OCI-LY3 (cell line): Measurements from ENCODE around the gene SORCS3.

Source experiments
- H2AFZ ChIP-seq: fragments of 200-600, 300-600 bp; shearing (Covaris generic); 2 replicates; pipeline ENCODE4 v1.6.0; 2014; ENCODE audit warnings: antibody characterized with exemption, low read depth, low read length
- H3K27ac ChIP-seq: fragments of 200-600, 300-600 bp; sonication (generic); 2 replicates; pipeline ENCODE4 v1.5.1; 2014; ENCODE audit warnings: mild to moderate bottlenecking, low read length, moderate library complexity, mixed read lengths
- H3K27me3 ChIP-seq: fragments of 200-600, 300-600 bp; sonication (generic); 2 replicates; pipeline ENCODE4 v1.6.1; 2014; ENCODE audit warnings: low read depth, low read length, mixed read lengths
- H3K36me3 ChIP-seq: fragments of 200-600, 300-600 bp; sonication (generic); replicated peaks from 2 replicates; pipeline ENCODE3; 2014; ENCODE audit warnings: low read depth, low read length, mixed read lengths
- H3K4me1 ChIP-seq: fragments of 300-600, 200-600 bp; sonication (generic); 2 replicates; pipeline ENCODE4 v1.6.1; 2014; ENCODE audit warnings: low read length, mixed read lengths
- H3K4me2 ChIP-seq: fragments of 200-600, 300-600 bp; sonication (generic); 2 replicates; pipeline ENCODE4 v1.6.1; 2014; ENCODE audit warnings: low read length, mixed read lengths
- H3K4me3 ChIP-seq: fragments of 300-600, 200-600 bp; sonication (generic); 2 replicates; pipeline ENCODE4 v1.5.1; 2014; ENCODE audit warnings: antibody characterized with exemption, mild to moderate bottlenecking, low read length, moderate library complexity
- H3K79me2 ChIP-seq: fragments of 300-600, 200-600 bp; shearing (Covaris generic); 2 replicates; pipeline ENCODE4 v1.6.1; 2014; ENCODE audit warnings: mild to moderate bottlenecking, low read length, mixed read lengths
- H3K9ac ChIP-seq: fragments of 300-600, 200-600 bp; shearing (Covaris generic); 2 replicates; pipeline ENCODE4 v1.6.0; 2014; ENCODE audit warnings: mild to moderate bottlenecking, low read length, moderate library complexity
- H3K9me3 ChIP-seq: fragments of 200-600, 300-600 bp; shearing (Covaris generic); 2 replicates; pipeline ENCODE4 v1.6.1; 2014; ENCODE audit warnings: low read length, mixed read lengths; ENCODE audit not compliant: insufficient read depth
- H4K20me1 ChIP-seq: fragments of 200-600, 300-600 bp; sonication (generic); 2 replicates; pipeline ENCODE4 v1.6.1; 2016; ENCODE audit warnings: low read length, mixed read lengths; ENCODE audit not compliant: insufficient read depth
- CTCF ChIP-seq: fragments of 200-600, 300-600 bp; sonication (generic); IDR thresholded peaks from 2 replicates; pipeline ENCODE4 v1.5.1; 2014; ENCODE audit warnings: antibody characterized with exemption, low read length, low read depth
- EZH2phosphoT487 ChIP-seq: fragments of 200-600 bp; shearing (Covaris generic); IDR thresholded peaks from 2 replicates; pipeline ENCODE4 v1.6.1; 2018; ENCODE audit warnings: antibody characterized with exemption, mixed run types, low read depth

Gene SORCS3

GRCh38 chr10:104663563-104663962, 22.5 kb downstream of the SORCS3 start:
- no peaks in the 10 kb centered on the region for H3K27me3 ChIP-seq
- H3K79me2 ChIP-seq = no peaks in the 10 kb centered on the region
- no peaks in the 10 kb centered on the region for H3K9me3 ChIP-seq
- TF ChIP-seq EZH2phosphoT487 = no peak
- TF ChIP-seq CTCF = no peak
- H3K27ac ChIP-seq = no peak overlapping the region
- H3K4me2 ChIP-seq = no peak overlapping the region
- no peak overlapping the region for H3K4me3 ChIP-seq
- H3K4me1 ChIP-seq = no peaks in the 10 kb centered on the region
- H4K20me1 ChIP-seq = no peaks in the 10 kb centered on the region
- H3K36me3 ChIP-seq = no peaks in the 10 kb centered on the region
- no peak overlapping the region for H3K9ac ChIP-seq
- H2AFZ ChIP-seq = no peak overlapping the region

- H3K79me2 ChIP-seq = no peaks in the 10 kb centered on the region
- H4K20me1 ChIP-seq = no peaks in the 10 kb centered on the region
- no peak overlapping the region for H3K9ac ChIP-seq
- H3K36me3 ChIP-seq = no peaks in the 10 kb centered on the region
- H3K27ac ChIP-seq = no peak overlapping the region
- no peak overlapping the region for H3K4me2 ChIP-seq
- no peaks in the 10 kb centered on the region for H3K27me3 ChIP-seq
- TF ChIP-seq CTCF (no peak), EZH2phosphoT487 (no peak)
- H3K9me3 ChIP-seq = no peaks in the 10 kb centered on the region
- no peaks in the 10 kb centered on the region for H3K4me1 ChIP-seq
- no peak overlapping the region for H2AFZ ChIP-seq
- no peak overlapping the region for H3K4me3 ChIP-seq
Observed at GRCh38 chr10:104664205-104664604, 23.1 kb downstream of the SORCS3 start.

GRCh38 chr10:104665174-104665573, 24.1 kb downstream of the SORCS3 start:
- H3K79me2 ChIP-seq = no peaks in the 10 kb centered on the region
- H4K20me1 ChIP-seq = no peaks in the 10 kb centered on the region
- H3K4me1 ChIP-seq = no peaks in the 10 kb centered on the region
- no peak overlapping the region for H3K4me2 ChIP-seq
- no peak overlapping the region for H3K9ac ChIP-seq
- H3K4me3 ChIP-seq = no peak overlapping the region
- no peaks in the 10 kb centered on the region for H3K9me3 ChIP-seq
- no peaks in the 10 kb centered on the region for H3K27me3 ChIP-seq
- TF ChIP-seq CTCF (no peak), EZH2phosphoT487 (no peak)
- H2AFZ ChIP-seq = no peak overlapping the region
- H3K36me3 ChIP-seq = no peaks in the 10 kb centered on the region
- no peak overlapping the region for H3K27ac ChIP-seq

GRCh38 chr10:104666106-104666505, 25.0 kb downstream of the SORCS3 start:
- Histone ChIP-seq H3K27me3 (no peaks in the 10 kb centered on the region), H2AFZ (no peak overlapping the region), H3K4me2 (no peak overlapping the region), H3K27ac (no peak overlapping the region), H4K20me1 (no peaks in the 10 kb centered on the region), H3K36me3 (no peaks in the 10 kb centered on the region), H3K4me3 (no peak overlapping the region), H3K9me3 (no peaks in the 10 kb centered on the region), H3K79me2 (no peaks in the 10 kb centered on the region), H3K4me1 (no peaks in the 10 kb centered on the region), H3K9ac (no peak overlapping the region)
- no peak for TF ChIP-seq EZH2phosphoT487

- no peaks in the 10 kb centered on the region for H3K36me3 ChIP-seq
- H3K27ac ChIP-seq = no peak overlapping the region
- H2AFZ ChIP-seq = no peak overlapping the region
- no peaks in the 10 kb centered on the region for H3K79me2 ChIP-seq
- H3K4me3 ChIP-seq = no peak overlapping the region
- no peak overlapping the region for H3K4me2 ChIP-seq
- no peaks in the 10 kb centered on the region for H3K4me1 ChIP-seq
- TF ChIP-seq CTCF = no peak
- TF ChIP-seq EZH2phosphoT487 = no peak
- H3K27me3 ChIP-seq = no peaks in the 10 kb centered on the region
- no peak overlapping the region for H3K9ac ChIP-seq
- H3K9me3 ChIP-seq = no peaks in the 10 kb centered on the region
- no peaks in the 10 kb centered on the region for H4K20me1 ChIP-seq
Observed at GRCh38 chr10:104676874-104677273, 35.8 kb downstream of the SORCS3 start.
